Stimulated activated naive CD4-positive, alpha-beta T cell treated with Interleukin-2 at 50 U/mL for 16 hours (primary cell): ENCODE data around the gene EXOC4.
"Not testable (repeated sequence)": the region's sequence is repeated elsewhere in the genome, so short reads cannot be mapped to it uniquely, and the experiment has no call there.

ENCODE experiments used
- DNase-seq: peaks from one replicate; lab custom pipeline; 2025; lab: John Stamatoyannopoulos, UW

Gene EXOC4

DNA sequence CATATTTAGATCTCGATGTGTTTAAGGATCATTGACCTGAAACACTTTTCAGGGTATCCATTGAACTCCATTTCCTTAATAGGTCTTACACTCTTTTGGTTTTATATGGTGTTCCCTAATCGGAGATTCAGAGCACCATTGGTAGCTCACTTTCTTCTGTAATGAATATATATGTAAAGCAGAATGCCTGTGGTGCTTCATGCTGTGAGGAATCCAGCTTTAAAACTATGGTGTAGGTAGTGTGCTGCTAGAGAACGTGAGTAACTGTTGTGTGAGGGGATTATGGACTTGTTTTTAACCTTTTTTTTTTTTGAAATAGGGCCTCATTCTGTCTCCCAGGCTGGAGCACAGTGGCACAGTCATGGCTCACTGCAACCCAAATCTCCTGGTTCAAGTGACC, 497.4 kb downstream of the EXOC4 start:
- no peak for DNase-seq

DNA sequence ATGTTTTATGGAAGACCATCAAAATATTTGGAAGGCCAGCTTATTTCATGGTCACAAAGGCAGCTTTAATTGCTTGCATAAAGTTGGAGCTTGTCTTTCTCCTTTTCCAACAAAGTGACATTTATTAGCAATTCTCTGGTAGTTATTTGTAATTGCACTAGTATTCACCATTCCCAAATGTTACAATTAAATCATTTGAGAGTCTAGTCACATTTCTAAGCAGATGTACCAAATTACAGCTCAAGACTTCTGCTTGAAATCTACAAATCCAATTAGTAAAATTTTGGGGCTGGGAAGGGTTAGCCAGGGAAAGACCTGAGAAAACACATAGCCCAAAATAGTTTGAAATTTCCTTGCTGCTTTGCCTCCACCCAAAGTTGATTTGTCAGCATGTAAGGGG, 498.2 kb downstream of the EXOC4 start:
- DNase-seq, result no peak

DNA sequence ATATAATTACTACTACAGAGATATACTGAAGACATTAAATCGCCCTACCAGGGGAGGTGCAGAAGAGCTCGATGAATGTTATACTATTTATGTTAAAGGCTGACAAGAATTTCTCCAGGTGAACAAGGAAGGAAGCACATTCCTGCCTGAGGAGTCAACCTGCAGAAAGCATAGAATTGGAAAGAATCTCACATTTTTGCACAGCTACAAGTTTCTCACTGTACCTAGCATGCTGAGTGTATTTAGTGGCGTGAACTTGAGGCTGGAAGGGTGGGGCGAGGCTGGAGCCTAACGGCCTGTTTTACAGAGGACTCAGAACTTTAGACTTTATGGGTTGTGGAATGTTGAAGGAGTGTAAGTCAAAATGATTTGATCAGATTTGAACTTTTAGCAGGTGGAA, 500.6 kb downstream of the EXOC4 start:
- DNase-seq, result no peak

DNA sequence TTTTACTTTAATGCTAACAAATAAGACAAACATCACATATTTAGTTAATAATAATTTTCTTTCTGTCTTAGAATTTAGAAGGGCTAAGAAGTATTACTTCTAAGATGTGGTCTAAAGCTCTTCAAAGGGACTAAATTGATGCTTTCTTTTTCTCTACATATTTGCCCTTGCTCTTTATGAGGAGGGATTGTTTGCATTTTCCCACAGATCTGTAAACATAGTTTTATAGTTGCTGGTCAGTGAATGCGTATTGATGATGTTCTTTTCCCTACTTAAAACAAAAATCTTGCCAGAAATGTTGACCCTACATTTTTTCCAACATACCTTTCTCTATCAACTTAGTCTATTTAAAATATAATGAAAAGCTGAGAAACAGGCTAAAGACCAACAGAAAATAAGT, 501.8 kb downstream of the EXOC4 start:
- no peak for DNase-seq

DNA sequence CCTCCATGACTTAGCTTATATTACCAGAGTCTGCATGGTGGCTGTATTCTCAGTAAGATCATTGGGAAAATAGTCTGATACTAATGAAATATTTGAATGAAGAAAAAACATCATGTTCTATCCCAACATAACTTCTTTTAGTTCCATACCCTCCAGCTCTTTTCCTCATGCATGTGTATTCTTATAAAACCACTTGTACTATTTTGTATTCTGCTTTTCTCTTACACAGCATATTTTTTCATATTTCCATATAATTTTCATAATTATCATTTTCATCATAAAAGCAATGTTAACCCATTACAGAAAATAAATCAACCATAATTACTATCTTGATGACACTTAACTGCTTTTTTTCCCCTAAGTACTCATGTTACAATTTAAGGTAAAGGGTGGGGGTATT, 503.0 kb downstream of the EXOC4 start:
- no peak for DNase-seq

DNA sequence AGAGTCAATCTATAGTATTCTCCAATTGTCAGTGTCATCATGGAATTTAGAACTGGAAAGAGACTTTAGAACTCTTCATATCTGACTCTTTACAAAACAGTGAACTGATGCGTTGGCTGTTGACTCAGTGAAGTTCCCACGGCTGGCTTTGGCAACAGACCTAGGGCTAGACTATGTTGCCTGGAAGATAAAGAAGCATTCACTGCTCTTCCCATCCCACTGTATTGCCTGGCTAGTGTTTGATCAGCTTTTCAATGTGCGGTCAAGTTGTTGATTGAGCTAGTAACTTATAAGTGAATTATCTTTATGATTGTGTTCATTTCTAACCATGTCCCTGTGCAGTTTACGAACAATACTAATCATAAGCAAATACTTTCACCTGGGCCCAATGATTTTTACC, 508.6 kb downstream of the EXOC4 start:
- DNase-seq, result no peak

DNA sequence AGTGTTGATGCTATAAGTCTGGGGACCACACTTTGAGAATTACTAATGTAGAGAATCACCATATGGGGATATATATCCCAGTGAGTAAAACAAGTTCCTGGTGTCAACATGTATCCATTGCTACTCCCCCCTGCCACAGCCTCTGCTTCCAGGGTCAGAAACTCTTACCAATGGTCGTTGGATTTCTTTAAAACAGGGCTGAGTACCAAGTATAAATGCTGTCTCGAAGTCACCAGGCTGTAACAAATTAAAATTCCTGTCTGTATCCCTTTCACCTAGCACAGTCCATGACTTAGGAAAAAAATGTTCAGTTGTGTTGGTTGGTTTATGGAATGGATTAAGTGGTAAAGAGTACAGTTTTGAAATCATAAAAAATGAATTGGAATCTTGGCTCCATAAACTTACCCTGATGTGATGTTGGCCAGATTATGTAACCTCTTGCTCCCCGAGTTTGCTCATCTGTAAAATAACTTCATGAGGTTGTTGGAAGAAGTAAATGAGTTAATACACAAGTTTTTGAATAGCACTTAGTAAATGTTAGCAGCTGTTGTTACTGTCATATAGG, 510.3 kb downstream of the EXOC4 start:
- no peak for DNase-seq

DNA sequence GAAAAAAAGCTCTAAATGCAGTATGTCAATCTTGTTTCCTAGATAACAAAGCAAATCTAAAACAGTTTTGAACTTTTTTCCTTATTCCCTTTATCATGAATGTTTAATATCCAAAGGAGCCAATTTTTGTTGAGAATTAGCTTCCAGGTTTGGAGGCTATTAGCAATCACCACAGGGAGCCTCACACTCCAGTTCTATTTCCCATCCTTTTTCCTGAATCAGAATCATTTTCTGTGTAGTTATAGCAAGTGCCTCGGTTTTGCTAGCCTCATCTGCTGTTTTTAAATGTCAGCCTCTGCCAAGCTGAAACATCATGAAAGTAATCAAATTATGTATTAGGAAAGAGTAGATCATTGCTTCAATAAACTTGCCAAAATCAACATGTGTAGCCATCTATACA, 516.8 kb downstream of the EXOC4 start:
- no peak for DNase-seq

DNA sequence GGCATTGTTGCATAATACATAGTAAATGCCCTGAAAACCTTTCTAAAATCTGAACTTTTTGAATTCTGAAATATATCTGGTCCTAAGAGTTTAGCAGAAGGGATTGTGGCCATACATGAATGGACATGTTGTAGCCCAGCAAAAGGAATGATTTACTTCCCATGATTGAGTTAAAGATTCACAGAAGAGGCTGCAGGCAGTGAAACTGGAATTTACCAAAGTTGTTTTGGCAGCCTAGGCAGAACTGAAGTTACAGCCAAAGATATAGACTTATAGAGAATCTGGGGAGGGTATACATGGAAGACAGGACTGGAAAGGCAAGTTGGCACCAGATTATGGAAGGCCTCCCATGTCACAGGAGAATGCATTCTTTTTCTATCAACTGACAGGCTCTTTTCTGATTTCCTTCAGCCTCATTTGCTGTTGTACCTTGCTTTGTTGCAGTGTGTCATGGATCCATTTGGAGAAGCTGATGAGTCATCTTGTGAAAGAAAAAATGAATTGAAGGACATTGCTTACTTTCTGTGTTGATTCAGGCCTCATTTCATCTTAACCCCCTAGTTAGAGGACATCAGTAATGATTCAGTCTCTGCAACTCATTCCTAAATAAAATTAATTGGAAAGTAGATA, 518.1 kb downstream of the EXOC4 start:
- no peak for DNase-seq

DNA sequence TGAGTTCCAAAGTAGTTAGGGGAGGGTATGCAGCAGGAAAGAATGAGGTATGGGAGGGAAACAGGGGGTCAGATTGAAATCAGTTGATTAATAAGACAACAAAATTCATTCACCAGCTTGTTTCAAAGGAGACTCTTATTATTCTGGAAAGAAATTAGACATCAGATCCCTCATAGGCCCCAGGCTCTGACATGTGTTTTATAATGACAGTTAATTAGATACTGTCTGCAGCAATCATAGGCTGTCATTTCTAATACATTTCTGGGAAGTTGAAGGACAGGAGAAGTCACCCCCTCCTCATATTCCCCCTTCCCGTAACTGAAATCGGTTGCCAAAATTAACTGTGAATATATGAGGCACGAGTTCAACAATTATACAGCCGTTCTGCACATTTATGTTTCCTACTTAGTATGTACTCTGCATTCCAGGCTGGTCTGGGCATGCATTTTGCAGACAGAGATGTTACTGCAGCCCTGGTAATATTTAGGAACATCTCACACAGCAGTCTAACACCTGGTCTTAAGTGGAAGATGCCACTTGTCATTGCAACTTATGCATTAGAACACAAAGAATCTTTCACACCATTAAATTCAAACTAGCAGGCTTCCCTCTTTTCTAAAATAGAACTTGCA, 519.0 kb downstream of the EXOC4 start:
- DNase-seq, result no peak

DNA sequence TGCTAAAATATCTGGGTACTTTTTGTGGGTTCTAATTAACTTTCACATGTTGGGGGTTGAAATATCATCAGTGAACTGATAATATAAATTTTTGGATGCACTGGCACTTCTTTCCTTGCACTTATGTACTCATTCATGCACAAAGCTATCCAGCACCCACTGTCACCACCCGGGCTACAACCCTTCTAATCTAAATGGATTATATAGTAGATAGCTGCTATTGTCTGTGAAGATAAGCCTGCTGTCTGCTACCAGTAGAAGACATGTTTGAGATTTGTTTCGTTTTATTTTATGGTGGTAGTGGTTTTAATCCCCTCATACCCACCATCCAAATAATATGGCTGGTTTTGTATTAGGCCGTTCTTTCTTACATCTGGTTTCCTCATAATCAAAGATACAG, 520.7 kb downstream of the EXOC4 start:
- DNase-seq, result no peak

DNA sequence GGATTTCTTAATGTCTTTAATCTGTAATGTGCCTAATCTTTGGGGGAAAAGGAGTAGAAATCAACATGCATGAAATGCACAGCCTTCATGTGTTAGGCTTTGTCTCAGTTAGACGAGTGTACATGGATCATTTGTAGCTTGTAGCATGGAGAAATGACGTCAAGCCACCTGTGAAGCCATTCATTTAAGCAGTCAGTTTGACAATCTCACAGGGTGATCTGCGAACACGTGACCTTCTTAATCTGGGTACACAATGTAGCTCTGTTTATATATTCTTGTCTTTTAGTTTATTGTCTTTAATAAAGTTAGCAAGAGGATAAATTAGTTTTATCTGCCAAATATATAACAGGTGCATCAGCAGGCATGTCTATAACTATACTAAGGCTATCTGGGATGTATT, 522.3 kb downstream of the EXOC4 start:
- DNase-seq, result no peak

DNA sequence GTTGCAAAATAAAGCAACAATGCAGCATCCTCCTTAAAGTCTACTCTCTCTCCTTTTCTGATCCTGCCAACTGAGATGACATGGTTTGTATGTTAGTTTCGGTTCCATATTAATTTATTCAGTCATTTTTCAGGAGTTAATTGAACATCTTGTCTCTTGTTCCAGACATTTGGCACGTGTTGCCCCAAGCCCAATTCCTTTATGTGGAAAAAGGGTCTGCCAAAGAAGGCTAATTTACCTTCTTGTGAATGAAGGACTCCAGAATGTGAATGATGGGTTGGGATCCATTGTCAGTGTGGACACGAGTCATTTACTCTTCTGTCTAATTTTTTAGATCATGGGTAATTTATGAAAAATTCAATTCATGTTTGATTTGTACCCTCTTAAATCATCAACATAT, 523.4 kb downstream of the EXOC4 start:
- DNase-seq, result no peak

DNA sequence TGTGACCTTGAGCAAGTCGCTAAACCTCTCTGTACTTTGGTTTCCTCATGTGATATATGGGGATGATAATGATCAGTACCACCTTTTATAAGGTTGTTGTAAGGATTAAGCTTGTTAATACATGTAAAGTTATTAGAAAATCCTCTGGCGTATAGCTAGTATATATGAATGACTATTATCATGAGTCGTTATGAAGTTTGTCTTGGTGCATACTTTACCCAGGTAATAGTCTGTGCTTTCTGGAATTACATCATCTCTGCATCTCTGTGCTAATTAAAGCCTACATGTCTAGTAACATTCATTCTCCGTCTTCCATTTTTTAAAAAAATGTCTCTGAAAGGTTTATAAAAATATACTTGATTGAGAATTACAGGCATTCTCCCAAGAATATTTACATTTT, 524.8 kb downstream of the EXOC4 start:
- no peak for DNase-seq

DNA sequence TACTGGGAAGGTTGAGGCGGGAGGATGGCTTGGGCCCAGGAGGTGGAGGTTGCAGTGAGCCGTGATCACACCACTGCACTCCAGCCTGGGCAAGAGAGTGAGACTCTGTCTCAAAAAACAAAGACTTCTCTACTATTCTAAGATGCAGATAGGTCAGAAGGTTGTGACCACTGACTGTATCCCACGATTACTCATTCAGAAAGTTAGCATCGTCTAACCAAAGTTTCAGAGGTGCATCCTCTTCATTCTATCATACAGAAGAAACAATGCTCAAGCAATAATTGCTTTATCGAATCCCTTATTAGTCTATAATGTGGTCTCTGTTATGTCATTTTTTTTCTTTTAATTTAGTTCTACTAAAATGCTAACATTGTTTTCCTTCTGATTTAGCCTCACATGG, 525.6 kb downstream of the EXOC4 start:
- DNase-seq, result no peak

DNA sequence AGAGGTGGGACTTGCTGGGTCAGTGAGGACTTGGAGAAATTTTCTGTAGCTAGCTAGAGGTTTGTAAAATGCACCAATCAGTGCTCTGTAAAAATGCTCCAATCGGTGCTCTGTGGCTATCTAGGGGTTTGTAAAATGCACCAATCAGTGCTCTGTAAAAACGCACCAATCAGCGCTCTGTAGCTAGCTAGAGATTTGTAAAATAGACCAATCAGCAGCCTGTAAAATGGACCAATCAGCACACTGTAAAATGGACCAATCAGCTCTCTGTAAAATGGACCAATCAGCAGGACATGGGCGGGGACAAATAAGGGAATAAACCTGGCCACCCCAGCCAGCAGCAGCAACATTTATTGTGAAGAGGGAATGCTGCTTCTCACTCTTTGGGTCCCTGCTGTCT, 526.7 kb downstream of the EXOC4 start:
- DNase-seq, result not testable (repeated sequence)

DNA sequence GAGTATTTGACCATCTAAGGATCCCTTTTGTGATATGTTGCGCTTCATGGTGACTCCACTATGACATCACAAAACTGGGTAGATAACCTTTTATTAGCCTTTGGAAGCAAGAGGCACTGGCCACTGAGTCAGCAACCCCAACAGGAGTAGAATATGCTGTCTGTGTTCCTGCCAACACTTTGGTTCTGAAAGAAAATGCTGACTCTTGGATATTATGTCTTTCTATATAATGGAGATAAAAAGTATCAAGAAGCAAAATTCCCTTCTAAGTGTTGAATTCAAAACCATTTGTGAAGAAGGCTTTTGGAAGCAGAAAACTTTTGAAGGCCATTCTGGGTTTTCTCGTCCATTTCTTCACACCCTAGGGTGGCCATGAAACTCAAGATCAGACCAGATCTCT, 528.0 kb downstream of the EXOC4 start:
- DNase-seq, result no peak

DNA sequence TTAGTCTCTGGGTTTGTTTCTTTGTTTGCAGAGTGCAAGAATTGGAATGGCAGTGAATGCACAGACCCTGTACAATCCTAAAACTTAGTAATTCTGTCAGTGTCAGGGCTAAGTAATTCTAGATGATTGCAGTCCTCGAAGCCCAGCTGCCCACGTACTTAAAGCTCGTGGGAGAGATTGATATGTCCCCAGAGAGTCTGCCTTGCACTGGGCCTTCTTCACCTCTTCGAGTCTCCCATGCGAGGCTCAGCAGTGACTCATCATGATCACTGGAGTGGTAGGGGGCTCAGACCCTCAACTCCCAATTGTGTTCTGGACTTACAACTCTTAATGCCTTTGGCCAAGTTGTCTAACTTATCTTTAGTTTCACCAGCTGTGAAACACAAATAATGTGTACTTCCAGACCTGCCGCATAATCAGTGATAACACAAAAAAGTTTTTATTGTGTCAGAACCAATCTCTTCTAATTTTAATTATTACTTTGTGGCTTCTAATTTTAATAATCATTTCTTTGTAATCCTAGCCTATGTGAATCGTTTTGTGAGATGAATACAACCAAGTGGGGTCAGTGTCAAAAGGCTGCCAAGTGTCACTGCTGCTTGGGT, 528.7 kb downstream of the EXOC4 start:
- DNase-seq, result no peak

DNA sequence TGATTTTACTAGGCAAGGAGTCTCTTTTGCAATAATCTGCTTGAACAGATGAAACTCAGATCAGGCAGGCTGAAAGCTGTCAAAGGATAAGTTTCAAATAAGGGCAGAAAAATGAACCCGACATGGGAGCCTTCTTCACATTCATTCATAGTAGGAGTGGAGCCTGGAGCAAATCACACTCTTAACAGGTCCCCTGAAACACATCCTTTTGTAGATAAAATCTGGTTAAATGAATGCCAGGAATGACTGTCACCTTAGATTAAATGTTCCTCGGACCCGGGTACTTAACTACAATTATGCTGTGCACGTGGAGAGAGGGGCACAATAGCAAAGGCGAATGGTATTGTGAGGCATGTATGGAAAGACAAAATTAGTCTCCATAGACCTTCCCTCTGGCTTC, 529.6 kb downstream of the EXOC4 start:
- no peak for DNase-seq

DNA sequence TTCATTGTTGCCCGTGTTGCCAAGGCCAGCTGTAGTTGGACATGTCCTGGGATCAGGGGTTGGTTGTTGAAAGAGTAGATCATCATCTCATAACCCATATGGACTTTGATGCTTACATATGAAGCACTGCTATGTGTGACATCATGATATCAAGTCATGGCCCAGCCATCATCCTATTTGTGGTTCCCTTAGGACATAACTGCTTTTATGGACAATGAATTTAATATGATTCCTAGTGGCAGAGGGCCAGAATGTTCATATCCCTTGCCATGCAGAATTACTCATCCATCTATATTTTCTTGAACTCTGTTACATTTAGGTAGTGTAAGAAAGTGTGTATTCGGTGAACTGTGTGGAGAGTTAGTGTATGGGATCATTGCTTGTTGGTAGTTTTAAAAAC, 530.4 kb downstream of the EXOC4 start:
- DNase-seq, result no peak

DNA sequence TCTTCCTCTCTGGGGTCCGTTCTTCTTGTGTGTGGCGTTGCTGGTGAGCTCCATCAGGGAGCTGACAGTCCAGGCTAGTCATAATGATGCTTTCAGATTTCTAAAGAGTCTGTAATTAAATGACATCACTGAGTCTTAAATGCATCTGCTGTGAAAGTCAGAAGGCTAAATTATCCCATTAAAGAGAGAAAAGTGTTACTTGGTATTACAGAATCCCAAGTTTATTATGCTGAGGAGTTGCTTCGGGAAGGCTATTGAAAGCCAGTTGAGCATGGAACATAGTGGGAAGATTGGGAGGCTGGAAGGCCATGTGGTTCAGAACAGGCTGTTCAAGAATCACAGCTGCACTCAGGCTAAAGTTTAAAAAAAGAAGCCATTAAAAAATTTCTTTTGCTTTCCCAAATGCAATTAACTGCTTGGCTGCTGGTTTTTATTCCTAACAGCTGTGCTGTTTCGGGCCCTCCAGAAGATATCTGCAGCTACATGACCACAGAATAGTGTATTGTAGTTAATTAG, 531.7 kb downstream of the EXOC4 start:
- no peak for DNase-seq

DNA sequence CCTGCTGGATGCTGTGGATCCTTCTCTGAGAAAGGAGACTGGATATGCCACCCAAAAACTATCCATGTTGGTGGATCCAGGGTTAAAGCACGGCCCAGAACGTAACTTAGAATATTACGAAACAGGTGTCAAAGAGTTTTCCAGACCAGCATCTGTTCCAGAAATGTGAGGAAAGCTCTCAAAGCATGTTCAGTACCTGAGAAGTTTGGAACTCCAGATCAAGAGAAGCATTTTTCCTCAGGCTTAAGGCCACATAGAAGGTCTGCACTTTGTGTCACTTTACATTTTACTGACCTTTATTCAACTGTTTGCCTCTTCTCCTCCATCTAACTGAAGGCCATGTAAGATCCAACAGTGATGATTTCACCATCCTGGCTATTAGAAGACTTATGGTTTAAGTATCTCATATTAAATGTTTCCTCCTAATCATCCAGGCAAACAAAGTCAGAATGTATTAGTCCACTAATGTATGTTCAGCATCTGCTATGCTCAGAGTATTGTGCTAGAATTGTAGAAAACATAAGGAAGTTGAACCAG, 533.6 kb downstream of the EXOC4 start:
- no peak for DNase-seq

DNA sequence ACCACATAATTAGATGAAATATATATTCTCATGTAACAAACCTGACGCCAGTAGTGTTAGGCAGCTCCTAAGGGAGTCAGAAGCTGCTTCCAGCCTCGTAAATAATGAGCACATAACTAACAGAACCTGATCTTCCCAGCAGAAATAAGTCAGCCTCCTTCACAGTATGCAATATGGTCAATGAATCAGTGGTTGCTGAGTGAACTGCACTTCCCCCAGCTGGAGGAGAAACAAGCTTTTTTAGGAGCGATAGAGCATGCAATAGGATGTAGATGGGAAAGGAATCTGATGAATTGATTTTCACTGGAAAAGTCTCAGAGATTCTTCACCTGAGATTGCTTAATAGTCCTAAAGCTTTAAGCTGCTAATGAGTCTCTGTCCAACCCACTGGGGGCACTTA, 537.1 kb downstream of the EXOC4 start:
- DNase-seq, result no peak
